NCI-H510A treated with DMSO at 0.1 percent for 48 hours (cell line): ENCODE data around the gene NPR1.
"Not testable (repeated sequence)": the region's sequence is repeated elsewhere in the genome, so short reads cannot be mapped to it uniquely, and the experiment has no call there.

Experiments used
- DNase-seq: peaks from one replicate; lab custom pipeline; 2025; lab: John Stamatoyannopoulos, UW

NPR1 gene

DNA sequence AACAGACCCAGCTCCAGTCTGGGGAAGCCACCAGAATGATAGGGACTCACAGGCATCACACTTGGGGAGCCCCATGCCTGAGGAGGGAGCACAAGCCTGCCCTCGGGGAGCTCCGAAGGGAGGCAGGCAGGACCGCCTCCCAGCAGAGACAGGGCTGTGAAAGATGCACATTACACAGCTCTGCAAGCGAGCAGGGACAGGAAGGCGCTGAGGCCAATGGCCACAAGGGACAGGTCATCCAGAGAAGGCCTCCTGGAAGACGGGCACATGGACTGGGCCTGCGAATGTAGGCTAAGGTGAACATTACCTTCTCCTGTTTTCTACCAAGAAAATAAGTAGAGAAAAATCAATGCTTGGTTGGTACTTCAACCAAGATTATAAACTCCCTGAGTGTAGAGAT, 4.2 kb downstream of the NPR1 start:
- no peak for DNase-seq

DNA sequence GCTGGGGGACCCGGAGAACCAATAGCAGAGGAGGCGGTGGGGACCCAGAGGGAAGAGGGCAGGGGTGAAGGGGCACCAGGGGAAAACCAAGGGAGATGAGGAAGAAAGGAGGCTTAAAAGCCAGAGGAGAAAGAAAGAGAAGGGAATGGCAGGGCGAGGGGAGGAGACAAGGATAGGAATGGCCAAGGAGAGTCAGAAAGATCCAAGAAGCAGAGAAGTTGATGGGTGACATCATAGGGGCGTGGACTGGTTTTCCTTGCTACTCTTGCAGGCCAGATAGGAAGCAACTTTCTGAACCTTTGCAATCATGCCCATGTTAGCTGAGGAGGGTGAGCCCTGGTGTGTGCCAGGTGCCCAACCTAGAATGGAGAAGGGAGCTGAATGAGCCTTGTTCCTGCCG, 5.4 kb downstream of the NPR1 start:
- DNase-seq: no peak

DNA sequence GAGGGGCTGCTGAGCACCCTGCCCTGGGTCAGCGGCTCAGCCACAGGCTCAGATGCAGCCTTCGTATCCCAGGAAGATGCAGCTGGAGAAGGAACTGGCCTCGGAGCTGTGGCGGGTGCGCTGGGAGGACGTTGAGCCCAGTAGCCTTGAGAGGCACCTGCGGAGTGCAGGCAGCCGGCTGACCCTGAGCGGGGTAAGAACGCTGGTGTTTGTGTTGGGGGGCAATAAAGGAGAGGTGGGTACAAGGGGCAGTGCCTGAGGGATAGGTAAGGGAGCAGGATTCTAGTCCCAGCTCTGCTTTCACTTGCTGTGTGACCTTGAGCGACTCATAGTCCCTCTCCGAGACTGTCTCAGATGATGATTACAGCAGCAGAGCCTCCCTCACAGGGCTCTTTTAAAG, 6.4 kb downstream of the NPR1 start:
- no peak for DNase-seq

DNA sequence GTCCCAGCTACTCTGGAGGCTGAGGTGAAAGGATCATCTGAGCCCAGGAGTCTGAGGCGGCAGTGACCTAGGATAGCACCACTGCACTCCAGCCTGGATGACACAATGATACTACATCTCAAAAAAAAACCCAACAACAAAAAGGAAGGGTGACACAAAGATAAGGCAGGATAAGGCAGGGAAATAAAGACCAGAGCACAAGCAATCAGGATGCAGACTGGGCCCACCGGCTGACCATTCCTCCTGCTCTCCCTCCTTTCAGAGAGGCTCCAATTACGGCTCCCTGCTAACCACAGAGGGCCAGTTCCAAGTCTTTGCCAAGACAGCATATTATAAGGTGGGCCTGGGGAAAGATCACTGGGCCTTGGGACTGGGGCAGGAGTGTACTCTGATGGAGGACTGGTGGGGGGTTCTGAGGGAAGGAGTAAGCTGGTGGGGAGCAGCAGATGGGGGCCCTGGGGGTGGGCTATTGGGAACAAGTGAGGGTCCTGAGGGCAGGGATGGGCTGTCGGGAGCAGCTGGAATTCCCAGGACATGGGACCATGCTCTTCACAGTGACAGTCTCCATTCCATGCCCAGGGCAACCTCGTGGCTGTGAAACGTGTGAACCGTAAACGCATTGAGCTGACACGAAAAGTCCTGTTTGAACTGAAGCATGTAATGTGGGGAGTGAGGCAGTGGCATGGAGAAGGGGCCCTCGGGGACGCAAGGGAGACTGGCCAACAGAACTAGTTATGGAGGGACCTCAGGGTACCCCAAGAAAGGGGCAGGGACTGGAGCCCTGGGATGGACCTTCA, 7.3 kb downstream of the NPR1 start:
- no peak for DNase-seq

DNA sequence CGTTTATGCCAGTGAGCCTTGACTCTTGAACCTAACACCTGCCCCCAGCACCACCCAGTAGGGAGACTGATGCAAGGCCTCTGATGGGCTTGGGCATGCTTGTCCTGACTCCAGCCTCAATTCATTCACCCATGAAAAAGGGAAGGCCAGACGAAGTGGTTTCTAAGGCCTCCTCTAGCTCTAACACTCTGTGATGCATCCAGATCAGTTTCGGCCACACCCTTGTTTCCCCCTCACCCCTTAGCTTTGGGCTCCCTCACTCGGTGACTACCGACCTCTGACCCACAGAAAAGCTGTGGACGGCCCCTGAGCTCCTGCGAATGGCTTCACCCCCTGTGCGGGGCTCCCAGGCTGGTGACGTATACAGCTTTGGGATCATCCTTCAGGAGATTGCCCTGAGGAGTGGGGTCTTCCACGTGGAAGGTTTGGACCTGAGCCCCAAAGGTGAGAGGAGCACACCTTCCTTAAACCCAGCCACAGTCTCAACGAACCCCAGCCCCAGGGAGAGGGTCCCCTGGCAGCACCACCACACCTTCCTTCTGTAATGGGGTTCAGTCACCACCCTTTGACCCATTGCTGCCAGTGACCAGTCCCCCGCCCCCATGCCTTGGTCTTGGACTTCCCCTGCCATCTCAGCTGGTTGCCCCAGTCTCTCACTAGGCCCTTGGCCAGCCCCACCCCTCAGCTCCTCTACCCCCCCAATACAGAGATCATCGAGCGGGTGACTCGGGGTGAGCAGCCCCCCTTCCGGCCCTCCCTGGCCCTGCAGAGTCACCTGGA, 9.0 kb downstream of the NPR1 start:
- DNase-seq: no peak

DNA sequence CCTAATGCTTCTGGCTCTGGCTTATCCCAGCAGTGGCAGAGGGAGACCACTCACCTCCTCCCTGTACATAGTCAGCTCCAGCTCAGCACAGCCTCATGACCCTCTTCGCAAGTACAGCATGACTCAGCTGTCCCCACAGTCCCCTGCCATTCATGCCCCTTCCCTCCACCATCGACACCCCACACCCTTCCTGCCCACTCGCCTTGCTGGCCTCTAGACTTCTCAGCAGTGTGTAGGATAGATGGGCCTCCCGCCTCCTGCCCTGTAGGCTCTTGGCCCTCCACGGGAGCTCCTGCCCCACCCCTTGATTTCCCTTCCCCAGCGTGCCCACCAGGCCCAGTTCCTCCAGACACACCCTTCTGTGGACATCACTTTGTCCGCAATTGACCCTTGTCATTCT, 9.8 kb downstream of the NPR1 start:
- DNase-seq: no peak

DNA sequence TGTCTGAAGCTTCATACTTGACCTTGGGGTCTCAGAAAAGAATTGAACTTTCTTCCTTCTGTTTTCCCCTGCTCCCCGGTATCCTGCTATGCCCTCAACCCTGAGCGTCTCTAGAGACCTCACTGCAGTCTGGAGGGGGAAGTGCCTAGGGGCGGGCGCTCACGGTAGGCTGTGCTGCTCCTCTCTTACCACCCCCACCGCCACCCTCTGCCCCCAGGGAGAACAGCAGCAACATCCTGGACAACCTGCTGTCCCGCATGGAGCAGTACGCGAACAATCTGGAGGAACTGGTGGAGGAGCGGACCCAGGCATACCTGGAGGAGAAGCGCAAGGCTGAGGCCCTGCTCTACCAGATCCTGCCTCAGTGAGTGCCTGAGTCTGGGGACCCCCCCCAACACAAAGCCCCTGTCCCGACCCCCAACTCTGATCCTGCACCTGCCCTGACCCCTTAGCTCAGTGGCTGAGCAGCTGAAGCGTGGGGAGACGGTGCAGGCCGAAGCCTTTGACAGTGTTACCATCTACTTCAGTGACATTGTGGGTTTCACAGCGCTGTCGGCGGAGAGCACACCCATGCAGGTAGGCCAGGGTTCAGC, 10.3 kb downstream of the NPR1 start:
- no peak for DNase-seq

DNA sequence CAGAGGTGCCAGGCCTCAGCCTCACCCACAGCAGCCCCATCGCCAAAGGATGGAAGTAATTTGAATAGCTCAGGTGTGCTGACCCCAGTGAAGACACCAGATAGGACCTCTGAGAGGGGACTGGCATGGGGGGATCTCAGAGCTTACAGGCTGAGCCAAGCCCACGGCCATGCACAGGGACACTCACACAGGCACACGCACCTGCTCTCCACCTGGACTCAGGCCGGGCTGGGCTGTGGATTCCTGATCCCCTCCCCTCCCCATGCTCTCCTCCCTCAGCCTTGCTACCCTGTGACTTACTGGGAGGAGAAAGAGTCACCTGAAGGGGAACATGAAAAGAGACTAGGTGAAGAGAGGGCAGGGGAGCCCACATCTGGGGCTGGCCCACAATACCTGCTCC, 15.0 kb downstream of the NPR1 start:
- DNase-seq: no peak

DNA sequence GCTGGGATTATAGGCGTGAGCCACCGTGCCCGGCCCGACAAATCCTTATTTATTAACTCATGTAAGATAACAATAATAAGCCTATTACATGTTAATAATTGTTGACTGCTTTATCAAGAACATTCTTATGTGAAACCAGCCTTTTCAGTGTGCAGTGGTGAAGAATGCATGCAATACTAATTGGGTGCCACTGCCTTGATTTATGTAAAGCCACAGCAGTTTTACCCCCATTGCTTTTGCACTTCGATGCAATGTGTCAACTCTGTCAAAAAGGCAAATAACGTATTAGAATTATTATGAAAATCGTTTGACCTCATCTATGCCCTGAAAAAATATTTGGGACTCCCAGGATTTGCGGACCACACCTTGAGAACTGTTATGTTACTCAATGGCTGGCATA, 18.3 kb downstream of the NPR1 start:
- DNase-seq: no peak

DNA sequence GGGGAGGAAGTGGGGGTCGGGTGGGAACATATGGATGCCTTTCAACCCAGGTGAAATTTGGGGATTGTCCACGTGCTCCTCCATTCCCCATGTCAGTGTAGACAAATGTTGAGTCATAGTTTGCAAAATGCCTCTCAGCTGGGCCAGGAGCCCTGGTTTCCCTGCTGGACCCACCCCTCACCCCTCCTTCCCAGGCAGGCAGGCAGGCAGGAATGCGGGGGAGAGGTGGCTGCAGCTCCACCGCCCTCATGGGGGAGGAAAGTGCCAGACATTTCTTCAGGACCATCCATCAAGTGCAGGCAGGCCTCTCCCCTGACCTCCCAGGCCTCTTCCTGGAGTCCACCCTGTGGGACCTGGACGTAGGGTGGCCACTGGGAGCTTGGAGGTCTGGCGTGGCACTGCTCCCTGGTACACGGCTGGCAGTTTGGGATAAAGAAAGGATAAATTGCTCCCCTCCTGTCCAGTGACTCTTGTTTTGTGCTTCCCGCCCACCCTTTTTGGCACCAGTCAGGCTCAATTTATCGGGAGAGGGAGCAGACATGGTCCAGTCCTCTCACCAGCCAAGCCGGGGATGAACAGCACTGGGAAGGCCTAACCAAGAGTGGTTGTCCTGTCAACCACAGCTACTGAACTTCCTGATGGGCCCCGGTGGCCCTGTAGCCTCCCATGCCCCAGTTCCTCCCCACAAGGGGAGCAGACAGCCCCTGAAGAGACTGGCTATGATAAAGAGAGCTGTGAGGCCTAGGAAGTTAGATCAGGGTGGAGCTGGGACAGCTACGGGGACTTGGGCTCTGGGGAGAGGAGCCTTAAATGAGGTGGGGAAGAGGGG, 18.9 kb downstream of the NPR1 start:
- no peak for DNase-seq

DNA sequence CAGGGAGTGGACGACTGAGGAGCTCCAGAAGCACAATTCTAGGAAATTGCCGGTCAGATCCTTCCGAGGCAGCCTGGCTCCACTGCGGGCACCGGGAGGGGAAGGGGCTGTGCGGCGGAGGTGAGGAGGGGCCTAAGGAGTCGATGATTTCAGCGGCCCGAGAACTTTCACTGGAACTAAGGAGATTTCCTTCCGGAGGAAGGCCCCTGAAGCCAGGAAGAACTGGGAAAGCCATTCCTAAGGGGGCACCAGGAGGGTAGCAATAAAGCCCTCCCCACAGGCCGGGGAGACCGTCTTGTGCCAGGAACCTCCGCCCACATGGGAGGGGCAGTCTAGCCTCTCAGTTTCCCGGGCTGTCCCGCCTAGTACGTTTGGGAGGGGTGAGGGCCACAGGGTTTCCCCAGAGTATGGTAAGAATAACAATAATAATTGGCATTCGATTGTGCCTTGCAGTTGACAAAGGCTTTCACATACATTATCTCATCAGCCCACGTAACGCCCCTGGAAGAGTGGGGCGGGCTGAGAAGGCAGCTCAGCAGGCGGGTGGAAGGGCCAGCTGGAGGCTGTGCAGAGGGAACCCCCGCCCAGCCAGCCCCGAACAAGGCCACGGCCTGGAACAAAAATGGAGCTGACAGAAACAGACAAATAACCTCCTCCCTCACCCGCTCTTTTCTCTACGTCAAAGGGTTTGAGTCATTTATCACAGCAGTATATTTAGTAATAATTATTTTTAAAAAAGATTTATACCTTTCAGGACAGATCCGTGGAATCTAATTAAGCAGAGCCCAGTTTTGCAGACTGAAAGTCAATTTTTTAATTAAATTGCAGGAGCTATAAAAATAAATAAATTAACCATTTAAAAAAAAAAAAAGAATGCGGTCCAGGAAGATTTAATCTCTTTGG, 19.8 kb downstream of the NPR1 start:
- no peak for DNase-seq

DNA sequence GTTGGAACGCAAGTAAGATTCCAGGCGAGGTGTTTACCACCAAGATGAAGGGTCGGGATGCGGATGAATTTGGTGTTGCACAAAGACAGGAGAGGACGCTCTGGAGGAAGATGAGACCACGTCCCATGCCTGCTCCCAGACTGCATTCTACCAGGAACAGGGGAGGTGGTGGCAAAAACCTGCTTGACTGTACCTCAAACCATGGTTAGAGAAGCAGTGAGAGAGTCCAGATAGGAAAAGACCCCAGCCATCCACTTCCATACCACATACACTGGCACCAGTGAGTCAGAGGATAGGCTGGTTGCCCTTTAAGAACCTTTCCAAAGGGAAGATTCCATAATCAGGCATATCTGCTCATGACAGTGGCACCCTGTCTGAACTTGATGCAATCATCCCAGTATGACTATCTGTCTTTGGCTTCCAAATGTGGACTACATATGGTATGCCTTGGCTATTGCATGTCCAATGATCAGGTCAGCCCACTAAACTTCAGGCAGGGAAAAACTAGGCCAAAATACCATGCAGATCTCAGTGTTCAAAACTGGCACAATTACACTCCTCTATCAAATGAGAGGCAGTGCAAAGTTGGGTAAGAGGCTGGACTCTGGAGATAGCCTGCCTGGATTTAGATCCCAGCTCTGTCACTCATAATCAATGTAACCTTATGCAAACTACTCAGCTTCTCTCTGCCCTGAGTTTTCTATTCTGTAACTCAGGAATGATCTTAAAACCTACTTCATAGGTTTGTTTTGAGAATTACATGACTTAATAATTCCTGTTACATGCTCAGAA, 20.6 kb downstream of the NPR1 start:
- no peak for DNase-seq

DNA sequence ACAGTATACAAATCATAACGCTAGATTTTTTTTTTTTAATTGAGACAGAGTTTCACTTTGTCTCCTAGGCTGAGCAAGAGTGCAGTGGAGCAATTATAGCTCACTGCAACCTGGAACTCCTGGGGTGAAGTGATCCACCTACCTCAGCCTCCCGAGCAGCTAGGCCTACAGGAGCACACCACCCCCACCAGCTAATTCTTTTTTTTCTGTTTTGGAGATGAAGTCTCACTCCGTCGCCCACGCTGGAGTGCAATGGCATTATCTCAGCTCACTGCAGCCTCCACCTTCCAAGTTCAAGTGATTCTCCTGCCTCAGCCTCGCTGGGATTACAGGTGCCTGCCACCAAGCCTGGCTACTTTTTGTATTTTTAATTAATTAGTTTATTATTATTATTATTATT, 21.3 kb downstream of the NPR1 start:
- DNase-seq: no peak

DNA sequence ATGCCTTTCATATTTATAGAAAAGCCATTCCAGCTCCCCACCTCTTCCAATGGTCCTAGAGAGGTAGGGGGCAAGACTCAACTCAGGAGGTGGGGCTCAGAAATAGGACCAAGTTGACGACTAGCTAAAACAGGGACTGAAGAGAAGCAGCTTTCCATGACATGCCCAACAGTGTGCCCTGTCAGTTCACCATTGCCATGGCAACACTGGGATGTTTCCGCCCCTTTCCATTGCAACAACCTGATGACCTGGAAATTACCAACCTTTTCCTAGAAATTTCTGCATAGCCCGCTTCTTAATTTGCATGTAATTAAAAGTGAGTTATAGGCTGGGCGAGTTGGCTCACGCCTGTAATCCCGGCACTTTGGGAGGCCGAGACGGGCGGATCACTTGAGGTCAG, 27.0 kb downstream of the NPR1 start:
- DNase-seq: no peak

DNA sequence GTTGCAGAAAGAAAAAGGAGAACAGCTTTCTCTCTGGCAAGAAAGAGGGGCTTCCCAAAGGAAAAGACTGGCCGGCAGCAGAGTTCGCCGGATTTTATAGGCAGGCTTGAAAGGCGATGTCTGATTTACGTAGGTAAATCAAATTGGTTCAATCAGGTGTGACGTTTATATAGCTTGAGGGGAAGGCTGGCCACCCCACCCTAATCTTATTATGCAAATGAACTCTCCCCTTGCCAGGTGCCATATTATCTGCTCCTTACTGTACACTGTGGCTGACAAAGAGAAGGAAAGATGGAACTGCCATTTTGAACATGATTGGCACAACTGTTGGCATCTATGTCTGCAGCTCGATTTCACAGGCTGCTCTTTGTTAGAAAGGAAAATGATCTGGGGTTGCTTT, 32.5 kb downstream of the NPR1 start:
- no peak for DNase-seq

DNA sequence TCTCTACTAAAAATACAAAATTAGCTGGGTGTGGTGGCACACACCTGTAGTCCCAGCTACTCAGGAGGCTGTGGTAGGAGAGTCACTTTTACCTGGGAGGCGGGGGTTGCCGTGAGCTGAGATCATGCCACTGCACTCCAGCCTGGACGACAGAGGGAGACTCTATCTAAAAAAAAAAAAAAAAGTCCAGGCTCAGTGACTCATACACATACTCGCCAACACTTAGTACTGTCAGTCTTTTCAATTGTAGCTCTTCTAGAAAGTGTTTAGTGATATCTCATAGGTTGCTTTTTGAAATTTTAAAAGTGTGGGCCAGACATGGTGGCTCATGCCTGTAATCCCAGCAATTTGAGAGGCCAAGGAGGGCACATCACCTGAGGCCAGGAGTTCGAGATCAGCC, 37.7 kb downstream of the NPR1 start:
- DNase-seq: not testable (repeated sequence)

DNA sequence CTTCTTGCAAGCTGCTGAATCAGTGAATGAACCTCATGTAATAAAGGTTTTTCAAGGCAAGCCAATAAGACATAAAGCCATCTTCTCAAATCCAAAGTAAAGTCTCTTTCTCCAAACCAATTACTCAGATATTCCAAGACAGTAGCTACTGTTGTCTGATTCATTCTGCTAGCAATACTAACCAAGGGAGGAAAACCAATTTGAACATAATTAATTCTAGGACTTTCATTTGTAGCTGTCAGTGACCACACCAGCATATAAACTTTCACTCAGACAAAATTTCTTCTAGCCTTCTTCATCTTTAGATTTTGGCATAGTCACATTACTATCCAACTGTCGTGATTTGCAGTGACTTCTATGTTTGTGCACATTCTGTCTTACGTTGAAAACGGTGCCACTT, 38.8 kb downstream of the NPR1 start:
- no peak for DNase-seq

DNA sequence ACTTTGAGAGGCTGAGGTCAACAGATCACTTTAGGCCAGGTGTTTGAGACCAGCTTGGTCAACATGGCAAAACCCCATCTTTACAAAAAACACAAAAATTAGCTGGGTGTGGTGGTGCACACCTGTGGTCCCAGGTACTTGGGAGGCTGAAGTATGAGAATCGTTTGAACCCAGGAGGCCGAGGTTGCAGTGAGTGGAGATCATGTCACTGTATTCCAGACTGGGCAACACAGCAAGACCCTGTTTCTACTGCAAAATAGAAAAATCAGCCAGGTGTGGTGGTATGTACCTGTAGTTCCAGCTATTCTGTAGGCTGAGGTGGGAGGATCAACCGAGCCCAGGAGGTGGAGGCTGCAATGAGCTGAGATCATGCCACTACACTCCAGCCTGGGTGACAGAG, 45.2 kb downstream of the NPR1 start:
- DNase-seq: no peak

DNA sequence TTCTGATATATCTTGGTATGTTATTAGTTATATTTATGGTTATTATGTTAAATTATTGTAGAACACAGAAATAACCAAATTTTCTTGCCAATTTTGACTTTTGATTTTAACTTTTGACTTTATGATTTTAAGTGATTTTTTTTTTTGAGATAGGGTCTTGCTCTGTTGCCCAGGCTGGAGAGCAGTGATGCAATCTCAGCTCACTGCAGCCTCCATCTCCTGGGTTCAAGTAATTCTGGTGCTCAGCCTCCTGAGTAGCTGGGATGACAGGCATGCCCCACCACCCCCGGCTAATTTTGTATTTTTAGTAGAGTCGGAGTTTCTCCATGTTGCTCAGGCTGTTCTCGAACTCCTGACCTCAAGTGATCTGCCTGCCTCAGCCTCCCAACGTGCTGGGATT, 46.1 kb downstream of the NPR1 start:
- DNase-seq: not testable (repeated sequence)
